Measurements from ENCODE around the gene AQP4. TPM values are rescaled to one million over a fixed set of nuclear protein-coding genes. Genes with fewer than 3 reads are reported as not detected.

AQP4 gene
- total RNA-seq, 2 experiments from 2014 or later: not detected

DNA sequence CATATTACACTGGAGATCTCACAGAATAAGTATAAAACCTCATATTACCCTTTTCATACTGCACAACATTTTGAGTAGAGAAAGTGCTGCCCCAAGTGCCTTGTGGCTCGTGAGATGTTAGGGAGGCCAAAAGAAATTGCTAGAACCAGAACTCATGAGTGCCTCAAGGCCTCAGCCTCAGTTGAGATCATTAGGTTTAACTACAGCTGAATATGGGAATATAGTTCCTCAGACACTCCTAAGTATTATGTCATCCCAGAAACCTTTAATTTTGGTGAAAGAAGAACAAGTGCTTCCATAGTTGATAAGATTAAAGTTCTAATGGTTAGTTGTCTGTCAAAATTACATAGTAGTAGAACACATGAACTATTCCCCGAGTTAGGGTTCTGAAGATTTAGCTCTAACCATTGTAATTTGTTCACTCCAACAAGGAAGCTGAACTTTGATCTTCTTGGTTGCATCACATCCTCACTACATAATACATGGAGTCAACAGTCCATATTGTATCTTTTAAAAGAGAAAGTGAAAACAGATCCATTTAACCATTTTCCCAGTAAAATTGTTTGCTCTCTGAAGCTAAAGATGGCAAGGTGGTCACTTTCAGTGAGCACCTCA lies 9.6 kb upstream of the AQP4 start:
- no peaks in the 10 kb centered on the region for H4K20me1 ChIP-seq (ENCODE audit: insufficient read depth, low read length)
- H3K36me3 ChIP-seq (ENCODE audit: insufficient read depth, low read length): no peaks in the 10 kb centered on the region
- ChIA-PET CTCF (ENCODE audit: unreplicated experiment) (no interaction called here), POLR2A (no interaction called here)
- intact Hi-C loops (cut with micrococcal nuclease; ENCODE audit: unreplicated experiment): no loop called here
- no peak overlapping the region for H3K4me2 ChIP-seq (ENCODE audit: low read length)
- no peak for DNase-seq (ENCODE audit: low spot score)
- H3K9me2 ChIP-seq (ENCODE audit: insufficient read depth, low read length): no peaks in the 10 kb centered on the region
- H3K27ac ChIP-seq (ENCODE audit: low read depth, low read length, poor library complexity, severe bottlenecking): no peak overlapping the region
- H3K79me2 ChIP-seq (ENCODE audit: insufficient read depth, low read depth, low read length): no peaks in the 10 kb centered on the region
- TF ChIP-seq EZH2phosphoT487 (IDR thresholded peaks at IDR 0.05; ENCODE audit: borderline replicate concordance, low read depth, low read length) (no peak), CTCF (conservative IDR thresholded peaks at IDR 0.05; ENCODE audit: low read length) (no peak)
- H3K9me3 ChIP-seq (ENCODE audit: low read length): no peaks in the 10 kb centered on the region
- H3K4me1 ChIP-seq (ENCODE audit: insufficient read depth, low read length, poor library complexity, severe bottlenecking): no peaks in the 10 kb centered on the region
- H3K4me3 ChIP-seq (ENCODE audit: low read depth, low read length, poor library complexity, severe bottlenecking): no peak overlapping the region
- BruUV-seq (replicated peaks): no TSS peak
- no peak overlapping the region for H2AFZ ChIP-seq (ENCODE audit: low read length)

GRCh38 chr18:26874283-26874682 lies 8.8 kb upstream of the AQP4 start:
- CTCF ChIA-PET (ENCODE audit: unreplicated experiment): no interaction called here
- no TSS peak for BruUV-seq (replicated peaks)
- intact Hi-C loops (cut with micrococcal nuclease; ENCODE audit: unreplicated experiment): no loop called here

More at GRCh38 chr18:26874283-26874682, 8.8 kb upstream of the AQP4 start:
- POLR2A ChIA-PET: interaction anchor here (1.2 kb wide), 1 partner anchor 15 kb away, joined by 3 read pairs; no protein-coding TSS in a partner anchor
- Histone ChIP-seq H3K4me3 (ENCODE audit: low read depth, low read length, poor library complexity, severe bottlenecking) (no peak overlapping the region), H4K20me1 (ENCODE audit: insufficient read depth, low read length) (no peaks in the 10 kb centered on the region), H3K36me3 (ENCODE audit: insufficient read depth, low read length) (no peaks in the 10 kb centered on the region), H3K9me2 (ENCODE audit: insufficient read depth, low read length) (no peaks in the 10 kb centered on the region), H2AFZ (ENCODE audit: low read length) (no peak overlapping the region), H3K9me3 (ENCODE audit: low read length) (no peaks in the 10 kb centered on the region), H3K79me2 (ENCODE audit: insufficient read depth, low read depth, low read length) (no peaks in the 10 kb centered on the region), H3K4me2 (ENCODE audit: low read length) (no peak overlapping the region), H3K27ac (ENCODE audit: low read depth, low read length, poor library complexity, severe bottlenecking) (no peak overlapping the region), H3K4me1 (ENCODE audit: insufficient read depth, low read length, poor library complexity, severe bottlenecking) (no peaks in the 10 kb centered on the region)
- TF ChIP-seq EZH2phosphoT487 (IDR thresholded peaks at IDR 0.05; ENCODE audit: borderline replicate concordance, low read depth, low read length) (no peak), CTCF (conservative IDR thresholded peaks at IDR 0.05; ENCODE audit: low read length) (no peak)
- DNase-seq (ENCODE audit: low spot score): no peak

All from OCI-LY7 (cell line).